AG09319 (cell line): ENCODE results near the gene PTPA.

ENCODE experiments used
- DNase-seq: peaks from one replicate; pipeline ENCODE4 v3.0.0-alpha.2; 2010; ENCODE audit warnings: low read depth; ENCODE audit errors: extremely low read depth
- CTCF ChIP-seq: IDR thresholded peaks from 2 replicates; pipeline ENCODE4 v1.5.1; 2011; ENCODE audit warnings: low read depth, mild to moderate bottlenecking, inconsistent platforms, low read length, moderate library complexity

Gene PTPA

GRCh38 chr9:129084087-129084486, 27.1 kb upstream of the PTPA start:
- no peak for DNase-seq
- TF ChIP-seq CTCF = no peak

- TF ChIP-seq CTCF = no peak
- no peak for DNase-seq
Observed at GRCh38 chr9:129089246-129089645, 22.0 kb upstream of the PTPA start.

- TF ChIP-seq CTCF = no peak
- no peak for DNase-seq
Observed at GRCh38 chr9:129093602-129094386, 17.4 kb upstream of the PTPA start.

GRCh38 chr9:129094387-129095169, 16.6 kb upstream of the PTPA start:
- DNase-seq = no peak
- TF ChIP-seq CTCF = no peak

GRCh38 chr9:129095170-129095667, 16.0 kb upstream of the PTPA start:
- DNase-seq = no peak
- no peak for TF ChIP-seq CTCF

- TF ChIP-seq CTCF = no peak
- no peak for DNase-seq
Observed at GRCh38 chr9:129095908-129096307, 15.3 kb upstream of the PTPA start.
